Measurements from ENCODE around the gene KIF3B. TPM values are rescaled to one million over a fixed set of nuclear protein-coding genes. Genes with fewer than 3 reads are reported as not detected.
A peak's percentile ranks its signal among the peaks of the same experiment; 100 is the strongest.

KIF3B gene
- polyA plus RNA-seq, 1 experiment, result 30.5 TPM

- ChIA-PET CTCF (interaction anchor here (0.5 kb wide), 1 partner anchor 204 kb away, joined by 3 read pairs; no protein-coding TSS in a partner anchor), POLR2A (interaction anchor here (1.4 kb wide), 1 partner anchor 18 kb away, joined by 3 read pairs; no protein-coding TSS in a partner anchor)
- Histone ChIP-seq H3K4me3 (ENCODE audit: low read depth, low read length) (peak overlapping the region; percentile 93), H3K9me3 (ENCODE audit: control insufficient read depth, insufficient read depth, low read length) (peaks cover 5% of the 10 kb centered on the region), H3K27ac (ENCODE audit: low read depth, low read length) (no peak overlapping the region), H3K27me3 (ENCODE audit: control insufficient read depth, insufficient read depth, low read length) (no peaks in the 10 kb centered on the region)
- TF ChIP-seq CTCF (IDR thresholded peaks at IDR 0.05; ENCODE audit: low read depth, low read length), result no peak
- no peak for DNase-seq (ENCODE audit: low read depth, low spot score)
Measured at GRCh38 chr20:32360333-32360634, 82.8 kb downstream of the KIF3B start.

- DNase-seq (ENCODE audit: low read depth, low spot score), result no peak
- Histone ChIP-seq H3K27ac (ENCODE audit: low read depth, low read length) (no peak overlapping the region), H3K9me3 (ENCODE audit: control insufficient read depth, insufficient read depth, low read length) (peaks cover 2% of the 10 kb centered on the region; the same call in 1 of the 2 replicates), H3K4me3 (ENCODE audit: low read depth, low read length) (no peak overlapping the region), H3K27me3 (ENCODE audit: control insufficient read depth, insufficient read depth, low read length) (no peaks in the 10 kb centered on the region)
- TF ChIP-seq CTCF (IDR thresholded peaks at IDR 0.05; ENCODE audit: low read depth, low read length), result no peak
- ChIA-PET CTCF (no interaction called here), POLR2A (no interaction called here)
Measured at GRCh38 chr20:32362901-32363364, 85.5 kb downstream of the KIF3B start.

- DNase-seq (ENCODE audit: low read depth, low spot score), result no peak
- no peak for TF ChIP-seq CTCF (IDR thresholded peaks at IDR 0.05; ENCODE audit: low read depth, low read length)
- Histone ChIP-seq H3K27ac (ENCODE audit: low read depth, low read length) (no peak overlapping the region), H3K9me3 (ENCODE audit: control insufficient read depth, insufficient read depth, low read length) (peaks cover 2% of the 10 kb centered on the region; the same call in 1 of the 2 replicates), H3K4me3 (ENCODE audit: low read depth, low read length) (no peak overlapping the region), H3K27me3 (ENCODE audit: control insufficient read depth, insufficient read depth, low read length) (no peaks in the 10 kb centered on the region)
- ChIA-PET CTCF (no interaction called here), POLR2A (interaction anchor here (0.6 kb wide), 2 partner anchors 22 to 31 kb away, joined by 3 to 9 read pairs; no protein-coding TSS in a partner anchor)
Measured at GRCh38 chr20:32363492-32363891, 86.0 kb downstream of the KIF3B start.

GRCh38 chr20:32364554-32365208 lies 87.2 kb downstream of the KIF3B start:
- Histone ChIP-seq H3K27me3 (ENCODE audit: control insufficient read depth, insufficient read depth, low read length) (no peaks in the 10 kb centered on the region), H3K27ac (ENCODE audit: low read depth, low read length) (no peak overlapping the region), H3K9me3 (ENCODE audit: control insufficient read depth, insufficient read depth, low read length) (no peaks in the 10 kb centered on the region), H3K4me3 (ENCODE audit: low read depth, low read length) (no peak overlapping the region)
- ChIA-PET POLR2A (no interaction called here), CTCF (no interaction called here)
- TF ChIP-seq CTCF (IDR thresholded peaks at IDR 0.05; ENCODE audit: low read depth, low read length), result no peak
- DNase-seq (ENCODE audit: low read depth, low spot score), result no peak

GRCh38 chr20:32365564-32365963 lies 88.1 kb downstream of the KIF3B start:
- DNase-seq (ENCODE audit: low read depth, low spot score), result no peak
- no peaks in the 10 kb centered on the region for H3K9me3 ChIP-seq (ENCODE audit: control insufficient read depth, insufficient read depth, low read length)
- ChIA-PET POLR2A (interaction anchor here (0.5 kb wide), 1 partner anchor 56 kb away, joined by 4 read pairs; no protein-coding TSS in a partner anchor), CTCF (no interaction called here)
- no peak overlapping the region for H3K4me3 ChIP-seq (ENCODE audit: low read depth, low read length)
- TF ChIP-seq CTCF (IDR thresholded peaks at IDR 0.05; ENCODE audit: low read depth, low read length), result no peak
- H3K27me3 ChIP-seq (ENCODE audit: control insufficient read depth, insufficient read depth, low read length), result no peaks in the 10 kb centered on the region
- H3K27ac ChIP-seq (ENCODE audit: low read depth, low read length), result no peak overlapping the region

Data from AG04450 (cell line).